CD14-positive monocyte (primary cell): Measurements from ENCODE around the gene CEND1. TPM values are rescaled to one million over a fixed set of nuclear protein-coding genes. Genes with fewer than 3 reads are reported as not detected.

Experiments
- DNase-seq, 3 donors: peaks; one replicate each; pipeline ENCODE4 v3.0.0-alpha.2; 2011 to 2022
- H2AFZ ChIP-seq: 2 replicates; pipeline ENCODE4 v1.6.0; 2012; ENCODE audit warnings: mild to moderate bottlenecking, low read depth, low read length, inconsistent platforms; ENCODE audit not compliant: insufficient read depth, poor library complexity, severe bottlenecking
- H3K27ac ChIP-seq, 2 donors: 1 replicate in 1 of 2; 2 replicates in 1 of 2; pipeline ENCODE4 v1.5.1; 2012 to 2013; ENCODE audit warnings: low read length in 2 of 2, control low read depth in 1 of 2, inconsistent platforms in 1 of 2, low read depth in 1 of 2, mild to moderate bottlenecking in 1 of 2
- H3K27me3 ChIP-seq, 2 donors: one replicate each; pipeline versions ENCODE4 v1.6.0 to v1.6.1; 2011 to 2013; ENCODE audit warnings: low read length in 2 of 2; ENCODE audit not compliant: control insufficient read depth in 2 of 2, insufficient read depth in 2 of 2
- H3K36me3 ChIP-seq, 2 donors: replicated peaks in 1 of 2; 1 replicate in 1 of 2; 2 replicates in 1 of 2; pipeline versions ENCODE4 v1.5.1 to v1.6.1; 2012 to 2013; ENCODE audit warnings: low read length in 2 of 2, control low read depth in 1 of 2, inconsistent platforms in 1 of 2, mild to moderate bottlenecking in 1 of 2; ENCODE audit not compliant: insufficient read depth in 2 of 2, control insufficient read depth in 1 of 2
- H3K4me1 ChIP-seq, 2 donors: 1 replicate in 1 of 2; 2 replicates in 1 of 2; pipeline versions ENCODE4 v1.5.1 to v1.6.1; 2012 to 2013; ENCODE audit warnings: low read length in 2 of 2, control low read depth in 1 of 2, inconsistent platforms in 1 of 2, mild to moderate bottlenecking in 1 of 2, moderate library complexity in 1 of 2; ENCODE audit not compliant: insufficient read depth in 2 of 2, control insufficient read depth in 1 of 2
- H3K4me2 ChIP-seq: replicated peaks from 2 replicates; pipeline ENCODE3; 2012; ENCODE audit warnings: low read length, moderate library complexity, mild to moderate bottlenecking; ENCODE audit not compliant: poor library complexity, severe bottlenecking; ENCODE audit errors: extremely low read depth
- H3K4me3 ChIP-seq, 3 experiments: fragments of 200-600 bp in 1 of 3; sonication (generic) in 1 of 3; replicated peaks in 1 of 3; 1 replicate in 2 of 3; 2 replicates in 1 of 3; pipeline ENCODE4 v1.5.1; 2011 to 2013; ENCODE audit warnings: low read length in 3 of 3, mild to moderate bottlenecking in 3 of 3, control low read depth in 2 of 3, low read depth in 2 of 3, inconsistent platforms in 1 of 3, moderate library complexity in 1 of 3
- H3K79me2 ChIP-seq: 2 replicates; pipeline ENCODE4 v1.6.0; 2012; ENCODE audit warnings: mild to moderate bottlenecking, control low read depth, inconsistent platforms, low read length, moderate library complexity; ENCODE audit not compliant: insufficient read depth
- H3K9ac ChIP-seq: 2 replicates; pipeline ENCODE4 v1.6.0; 2017; ENCODE audit warnings: low read length, mild to moderate bottlenecking; ENCODE audit not compliant: insufficient read depth, poor library complexity, severe bottlenecking
- H3K9me3 ChIP-seq, 2 donors: replicated peaks in 1 of 2; 1 replicate in 1 of 2; 2 replicates in 1 of 2; pipeline versions ENCODE4 v1.5.1 to v1.6.1; 2012 to 2013; ENCODE audit warnings: low read length in 2 of 2, control low read depth in 1 of 2; ENCODE audit not compliant: control insufficient read depth in 1 of 2, insufficient read depth in 1 of 2
- H4K20me1 ChIP-seq: 2 replicates; pipeline ENCODE4 v1.6.0; 2012; ENCODE audit warnings: mild to moderate bottlenecking, low read length, control low read depth, moderate library complexity; ENCODE audit not compliant: insufficient read depth
- H3K27ac Mint-ChIP-seq, 7 donors: one replicate each; pipeline ENCODE4 v1.8.0; 2020; ENCODE audit warnings: mild to moderate bottlenecking in 7 of 7, mixed read lengths in 7 of 7, moderate library complexity in 6 of 7, inconsistent platforms in 2 of 7
- H3K27me3 Mint-ChIP-seq, 3 donors: one replicate each; pipeline ENCODE4 v1.8.0; 2021 to 2022; ENCODE audit warnings: low read depth in 3 of 3, mild to moderate bottlenecking in 3 of 3, mixed read lengths in 3 of 3, moderate library complexity in 3 of 3, inconsistent platforms in 1 of 3
- H3K36me3 Mint-ChIP-seq, 2 donors: one replicate each; pipeline ENCODE4 v1.8.0; 2020; ENCODE audit warnings: mixed read lengths in 2 of 2, inconsistent platforms in 1 of 2, mild to moderate bottlenecking in 1 of 2
- H3K4me1 Mint-ChIP-seq: one replicate; pipeline ENCODE4 v1.8.0; 2020; ENCODE audit warnings: mild to moderate bottlenecking, mixed read lengths
- H3K4me3 Mint-ChIP-seq, 2 donors: one replicate each; pipeline ENCODE4 v1.8.0; 2020; ENCODE audit warnings: mild to moderate bottlenecking in 2 of 2, mixed read lengths in 2 of 2, moderate library complexity in 1 of 2
- H3K9me3 Mint-ChIP-seq, 7 donors: one replicate each; pipeline ENCODE4 v1.8.0; 2020 to 2022; ENCODE audit warnings: mixed read lengths in 7 of 7, mild to moderate bottlenecking in 6 of 7, moderate library complexity in 6 of 7, inconsistent platforms in 2 of 7
- CTCF ChIP-seq: fragments of 200-600 bp; IDR thresholded peaks from one replicate; pipeline ENCODE4 v1.8.0; 2022; ENCODE audit warnings: antibody characterized with exemption, mild to moderate bottlenecking
- WGBS: methylation state at CpG from one replicate; pipeline ENCODE4 v1.1.5; 2013; ENCODE audit warnings: missing lambda C conversion rate; ENCODE audit not compliant: insufficient coverage; 5-methylcytosine and 5-hydroxymethylcytosine counted together
- intact Hi-C, 2 donors: fragments of 100-400 bp; cut with micrococcal nuclease; formaldehyde crosslinking; loops; one replicate each; pipeline versions ENCODE4 v1.15.0 to v1.15.1; 2023
- polyA plus RNA-seq, 3 donors: library from polyadenylated mRNA; depleted of rRNA in 1 of 3; unstranded in 2 of 3; stranded (reverse) in 1 of 3; fragments of 300-500 nt in 2 of 3; fragments of >200 nt in 1 of 3; fragmentation: Illumina TruSeq in 2 of 3; gene quantifications; 1 replicate in 2 of 3; 2 replicates in 1 of 3; pipeline ENCODE4 v1.2.3, GENCODE V29; 2012 to 2021

The CEND1 gene
- polyA plus RNA-seq, 3 donors = not detected

GRCh38 chr11:786235-787083 is 3.4 kb downstream of the CEND1 start:
- Histone ChIP-seq H2AFZ (no peak overlapping the region), H3K9ac (no peak overlapping the region), H3K4me2 (no peak overlapping the region), H3K4me1 (no peaks in the 10 kb centered on the region), H4K20me1 (peaks cover 15% of the 10 kb centered on the region), H3K27ac (no peak overlapping the region), H3K27me3 (peaks cover 4 to 28% of the 10 kb centered on the region in 2 donors), H3K79me2 (no peaks in the 10 kb centered on the region), H3K36me3 (peaks cover 0 to 12% of the 10 kb centered on the region in 2 donors), H3K4me3 (no peak overlapping the region), H3K9me3 (no peaks in the 10 kb centered on the region)
- peaks cover 0 to 2% (median 0%) of the 10 kb centered on the region in 7 donors for H3K9me3 Mint-ChIP-seq
- 91% methylated on average over 22 of the region's 24 CpGs for WGBS
- H3K4me1 Mint-ChIP-seq = no peaks in the 10 kb centered on the region
- H3K27me3 Mint-ChIP-seq = peaks cover 17 to 50% (median 20%) of the 10 kb centered on the region in 3 donors
- no peak overlapping the region for H3K4me3 Mint-ChIP-seq
- no peak for DNase-seq
- TF ChIP-seq CTCF = no peak
- intact Hi-C loops = no loop called here
- H3K36me3 Mint-ChIP-seq = peaks cover 7 to 18% of the 10 kb centered on the region in 2 donors
- no peak overlapping the region for H3K27ac Mint-ChIP-seq

- peaks cover 14% of the 10 kb centered on the region for H3K4me1 Mint-ChIP-seq
- Histone ChIP-seq H3K36me3 (peaks cover 0 to 8% of the 10 kb centered on the region in 2 donors), H3K4me2 (no peak overlapping the region), H4K20me1 (peaks cover 5% of the 10 kb centered on the region), H3K4me1 (peaks cover 5 to 7% of the 10 kb centered on the region in 2 donors), H3K79me2 (peaks cover 7% of the 10 kb centered on the region), H3K9me3 (no peaks in the 10 kb centered on the region), H3K27ac (no peak overlapping the region), H2AFZ (no peak overlapping the region), H3K4me3 (no peak overlapping the region), H3K9ac (no peak overlapping the region), H3K27me3 (peaks cover 0 to 10% of the 10 kb centered on the region in 2 donors)
- H3K27me3 Mint-ChIP-seq = peaks cover 4 to 29% (median 8%) of the 10 kb centered on the region in 3 donors
- H3K9me3 Mint-ChIP-seq = peaks cover 0 to 2% (median 0%) of the 10 kb centered on the region in 7 donors
- intact Hi-C loops = no loop called here
- no peak overlapping the region for H3K4me3 Mint-ChIP-seq
- peaks cover 9 to 15% of the 10 kb centered on the region in 2 donors for H3K36me3 Mint-ChIP-seq
- H3K27ac Mint-ChIP-seq = no peak overlapping the region
- WGBS = 46% methylated on average over 18 of the region's 24 CpGs
- DNase-seq = peak in 1 of 3 donors; percentile 33
- TF ChIP-seq CTCF = no peak
These were observed 6.3 kb downstream of the CEND1 start for GRCh38 chr11:783581-784015.
